Measurements from ENCODE around the gene TCF12.
"Not testable (repeated sequence)": the region's sequence is repeated elsewhere in the genome, so short reads cannot be mapped to it uniquely, and the experiment has no call there.

The TCF12 gene

DNA sequence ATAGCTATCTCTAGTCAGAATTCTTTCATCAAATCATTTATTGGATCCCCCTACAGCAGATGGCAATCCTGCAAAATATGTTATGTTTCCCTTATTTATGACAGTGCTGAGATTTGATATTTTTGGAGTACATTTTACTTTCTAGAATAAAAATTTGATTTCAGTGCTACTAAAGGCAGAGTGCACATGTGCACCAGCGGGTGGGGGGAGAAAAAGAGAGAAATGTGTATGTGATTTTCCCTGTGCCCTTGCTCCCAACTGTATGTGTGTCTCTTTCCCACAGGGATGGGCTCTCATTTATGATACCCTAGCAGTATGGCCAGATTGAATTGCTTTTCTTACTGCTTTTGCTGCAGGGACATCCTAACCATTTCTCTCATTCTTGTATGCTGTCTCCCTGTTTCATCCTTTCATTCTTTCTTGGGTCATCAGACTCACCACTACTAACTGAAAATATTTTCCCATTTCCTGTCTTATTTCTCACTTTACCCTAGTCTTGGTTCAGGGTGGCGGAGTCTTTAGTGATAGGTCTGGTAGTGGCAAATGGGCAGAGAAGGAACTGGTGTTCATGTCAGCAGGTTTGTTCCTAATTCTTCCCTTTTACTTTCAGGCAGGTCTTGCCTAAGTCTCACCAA is 140.7 kb downstream of the TCF12 start:
- no peak for DNase-seq

DNA sequence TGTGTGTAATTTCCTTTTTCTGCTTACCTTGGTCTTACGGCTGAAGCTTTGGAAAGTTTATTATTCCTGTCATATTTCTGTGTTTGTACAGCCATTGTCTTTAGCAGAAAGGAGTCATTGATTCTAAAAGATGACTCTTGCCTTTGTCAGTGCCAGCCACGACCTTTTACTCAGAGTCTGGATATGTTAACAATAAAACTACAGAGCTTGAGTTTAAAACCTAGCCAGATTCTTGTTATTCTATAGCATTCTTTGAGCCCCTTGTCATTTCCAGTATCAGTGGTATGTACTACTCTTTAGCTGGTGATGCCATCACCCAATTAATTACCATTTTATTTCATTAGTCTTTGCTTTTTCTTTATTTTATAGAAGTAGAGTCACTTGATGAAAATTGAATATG is 142.4 kb downstream of the TCF12 start:
- DNase-seq = no peak

DNA sequence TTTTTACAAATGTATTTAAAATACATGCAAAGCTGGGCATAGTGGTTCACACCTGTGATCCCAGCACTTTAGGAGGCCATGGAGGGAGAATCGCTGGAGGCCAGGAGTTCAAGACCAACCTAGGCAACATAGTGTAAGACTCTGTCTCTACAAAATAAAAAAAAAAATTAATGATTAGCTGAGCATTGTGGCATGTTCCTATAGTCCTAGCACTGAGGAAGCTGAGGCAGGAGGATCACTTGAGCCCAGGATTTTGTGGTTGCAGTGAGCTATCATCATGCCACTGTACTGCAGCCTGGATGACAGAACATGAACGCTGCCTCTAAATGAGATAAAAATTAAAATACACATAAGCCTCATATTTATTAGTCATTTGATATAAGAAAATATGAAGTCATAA is 142.8 kb downstream of the TCF12 start:
- no peak for DNase-seq

DNA sequence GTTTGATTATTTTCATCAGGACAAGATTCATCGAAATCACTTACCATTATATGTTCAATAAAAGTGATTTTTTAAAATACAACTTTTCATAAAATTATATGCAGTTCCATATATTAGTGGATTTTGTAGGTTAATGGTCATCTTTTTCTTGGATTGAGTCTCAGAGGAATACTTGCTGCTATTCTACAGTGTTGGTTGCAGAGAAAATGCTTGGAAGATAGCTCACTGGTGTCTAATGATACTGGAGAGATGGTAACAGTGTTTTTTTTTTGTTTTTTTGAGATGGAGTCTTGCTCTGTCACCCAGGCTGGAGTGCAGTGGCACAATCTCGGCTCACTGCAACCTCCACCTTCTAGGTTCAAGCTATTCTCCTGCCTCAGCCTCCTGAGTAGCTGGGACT is 143.3 kb downstream of the TCF12 start:
- no peak for DNase-seq

DNA sequence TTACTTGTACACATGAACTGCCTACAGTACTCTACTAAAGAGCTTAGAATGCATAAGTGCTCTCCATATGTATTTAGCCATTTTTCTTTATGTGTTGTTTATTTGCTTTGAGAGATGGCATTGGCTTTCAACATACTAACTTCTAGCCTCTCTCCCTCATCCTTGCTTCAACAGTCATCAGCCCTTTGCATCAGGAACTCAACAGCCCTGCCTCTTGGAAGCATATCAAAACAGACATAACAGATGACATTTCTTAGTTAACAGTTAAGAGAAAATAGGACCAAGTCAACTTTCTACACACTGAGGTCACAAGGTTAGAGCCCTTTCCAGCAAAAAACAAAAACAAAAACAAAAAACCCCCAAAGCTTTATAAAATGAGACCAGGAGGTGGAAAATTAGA is 145.6 kb downstream of the TCF12 start:
- no peak for DNase-seq

DNA sequence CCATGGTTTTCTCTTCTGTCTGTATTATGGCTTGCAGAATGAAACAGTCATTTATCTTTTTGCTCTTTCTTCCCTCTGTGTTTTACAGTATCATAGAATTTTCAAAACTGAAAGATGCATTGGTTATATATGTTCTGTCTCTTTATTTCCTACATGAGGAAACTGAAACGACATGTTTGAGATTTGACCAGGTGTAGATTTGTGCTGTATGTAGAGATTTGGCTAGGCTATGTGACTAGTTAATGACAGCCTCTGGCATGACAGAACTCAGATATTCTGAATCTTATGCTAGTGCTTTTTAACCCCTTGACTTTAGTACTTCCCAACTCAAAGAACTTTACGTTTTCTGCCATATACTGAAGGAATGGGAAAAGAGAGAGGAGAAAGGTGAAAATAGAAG is 151.0 kb downstream of the TCF12 start:
- DNase-seq = no peak

DNA sequence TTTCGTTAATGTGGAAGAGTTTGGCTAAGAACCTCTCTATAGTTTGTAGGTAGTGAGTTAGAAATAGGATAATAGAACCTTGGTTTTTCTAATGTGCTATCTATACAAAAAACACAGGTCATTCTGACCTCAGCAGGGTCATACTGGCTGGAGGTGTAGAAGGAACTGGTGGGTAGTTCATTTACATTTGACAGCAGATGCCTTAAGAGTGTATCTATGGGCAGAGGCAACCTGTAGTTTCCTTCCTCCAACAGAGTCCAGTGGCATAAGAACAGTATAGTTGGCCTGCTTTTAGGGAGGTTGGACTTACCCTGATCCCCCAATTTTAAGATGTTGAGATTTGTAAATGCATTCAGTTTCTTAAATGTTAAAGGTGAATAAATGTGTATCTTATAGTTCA is 152.2 kb downstream of the TCF12 start:
- DNase-seq = no peak

DNA sequence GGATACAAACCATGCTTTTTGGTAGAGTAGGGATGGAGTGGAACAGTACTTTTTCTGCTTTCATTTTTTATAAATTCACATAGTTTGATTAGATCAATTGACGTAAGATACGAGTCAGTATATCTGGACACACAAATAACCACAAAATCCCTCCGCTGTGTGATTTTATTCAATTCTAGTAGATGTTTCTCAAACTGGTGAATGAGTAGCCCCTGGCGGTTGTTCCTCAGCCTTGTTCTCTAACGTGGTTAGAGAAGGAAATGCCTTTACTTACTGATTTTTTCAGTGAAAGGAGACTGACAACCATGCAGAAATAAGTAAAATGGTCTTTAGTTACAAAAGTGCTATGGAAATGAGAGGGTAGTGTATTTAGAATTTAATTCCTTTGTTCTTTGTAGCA is 161.0 kb downstream of the TCF12 start:
- no peak for DNase-seq

DNA sequence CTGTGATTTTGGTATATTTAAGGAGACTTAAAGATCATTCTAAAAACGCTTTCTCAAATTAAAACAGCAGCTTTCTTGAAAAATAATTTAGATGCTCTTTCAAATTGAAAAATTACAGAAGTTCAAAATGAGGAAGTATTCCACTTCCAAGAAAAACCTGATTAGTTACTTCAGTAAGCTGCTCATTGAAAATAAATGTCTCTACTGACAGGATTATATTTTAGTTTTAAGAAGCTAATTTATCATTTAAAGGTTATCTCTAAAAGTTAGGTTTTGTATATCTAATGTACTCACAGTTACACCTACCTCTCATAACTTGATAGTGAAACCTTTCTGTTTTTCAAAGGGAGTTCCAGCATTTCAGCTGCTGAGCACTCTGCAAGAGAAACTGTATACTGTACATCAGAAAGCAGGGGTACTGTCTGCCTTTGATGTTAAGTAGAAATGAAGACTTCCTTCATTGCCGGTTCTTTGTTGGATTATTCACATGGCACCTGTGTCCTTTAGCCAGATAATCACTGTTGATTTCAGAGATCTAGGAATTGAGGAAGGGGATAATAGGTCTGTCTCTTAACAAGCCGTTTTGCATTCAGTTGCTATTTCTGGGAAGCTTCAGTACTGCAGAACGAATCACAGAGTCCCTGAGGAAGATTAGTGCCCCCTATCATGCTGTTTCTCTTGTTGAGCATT is 161.6 kb downstream of the TCF12 start:
- DNase-seq = no peak

DNA sequence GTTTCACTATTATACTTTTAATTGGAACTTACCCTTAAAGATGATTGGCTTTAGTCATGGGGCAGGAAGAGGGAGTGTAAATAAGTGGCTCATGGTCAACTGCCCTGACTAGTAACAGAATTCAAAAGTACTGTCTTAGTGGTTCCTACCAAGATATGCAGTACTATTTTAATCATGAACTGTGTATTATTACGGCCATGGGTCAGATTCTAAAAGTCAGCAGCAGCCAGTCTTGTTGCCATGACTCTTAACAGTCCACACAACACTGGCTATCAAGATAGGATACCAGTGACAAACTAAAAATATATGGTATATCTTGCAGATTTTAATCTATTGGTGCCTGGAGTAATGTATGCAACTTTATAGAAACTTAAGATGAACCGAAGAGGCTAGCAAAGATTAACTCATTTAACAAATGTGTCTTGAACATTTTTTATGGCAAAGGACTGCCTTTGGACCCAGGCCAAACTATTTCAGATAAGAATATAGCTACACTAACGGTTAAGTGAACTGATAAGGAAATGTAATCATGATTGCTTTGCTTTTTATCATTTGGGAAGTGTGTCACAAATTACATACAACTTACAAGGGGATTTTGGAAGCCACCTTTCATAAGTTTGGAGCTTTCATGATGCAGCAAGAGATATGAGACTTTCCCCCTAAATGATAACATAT is 163.7 kb downstream of the TCF12 start:
- DNase-seq = no peak

DNA sequence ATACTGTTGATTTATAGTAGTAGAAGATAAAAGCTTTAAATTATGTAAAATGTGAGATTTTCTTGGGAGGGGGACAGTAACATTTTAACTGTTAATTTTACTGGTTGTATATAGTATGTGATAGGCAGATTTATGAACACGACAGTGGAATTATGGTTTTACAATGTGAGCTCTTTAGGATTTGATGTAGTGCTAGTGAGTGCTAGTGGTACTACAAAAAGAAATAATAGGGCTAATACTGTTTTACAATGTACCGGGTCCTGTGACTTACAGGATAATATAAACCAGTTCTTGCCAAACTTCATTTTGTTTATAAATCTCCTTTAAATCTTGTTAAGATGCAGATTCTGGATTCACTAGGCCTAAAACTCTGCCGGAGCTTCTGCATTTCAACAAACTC is 165.7 kb downstream of the TCF12 start:
- DNase-seq = no peak

DNA sequence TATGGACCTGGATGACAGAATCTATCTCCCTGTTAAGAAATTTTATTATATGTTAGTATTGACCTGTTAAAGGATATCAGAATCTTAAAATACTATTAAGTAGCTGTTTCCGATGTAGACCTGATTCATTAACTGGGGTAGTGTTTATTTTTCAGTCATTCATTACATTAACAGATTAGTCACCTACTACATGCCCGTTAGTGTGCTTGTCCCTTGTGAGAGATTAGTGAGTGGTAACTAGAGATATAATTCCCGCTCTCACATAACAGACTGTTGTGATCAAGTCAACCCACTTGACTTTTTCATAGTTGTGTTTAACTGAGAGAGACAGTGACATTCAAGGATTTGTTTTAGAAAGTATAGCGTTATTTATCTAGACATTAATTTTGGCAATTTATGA is 166.8 kb downstream of the TCF12 start:
- DNase-seq = no peak

DNA sequence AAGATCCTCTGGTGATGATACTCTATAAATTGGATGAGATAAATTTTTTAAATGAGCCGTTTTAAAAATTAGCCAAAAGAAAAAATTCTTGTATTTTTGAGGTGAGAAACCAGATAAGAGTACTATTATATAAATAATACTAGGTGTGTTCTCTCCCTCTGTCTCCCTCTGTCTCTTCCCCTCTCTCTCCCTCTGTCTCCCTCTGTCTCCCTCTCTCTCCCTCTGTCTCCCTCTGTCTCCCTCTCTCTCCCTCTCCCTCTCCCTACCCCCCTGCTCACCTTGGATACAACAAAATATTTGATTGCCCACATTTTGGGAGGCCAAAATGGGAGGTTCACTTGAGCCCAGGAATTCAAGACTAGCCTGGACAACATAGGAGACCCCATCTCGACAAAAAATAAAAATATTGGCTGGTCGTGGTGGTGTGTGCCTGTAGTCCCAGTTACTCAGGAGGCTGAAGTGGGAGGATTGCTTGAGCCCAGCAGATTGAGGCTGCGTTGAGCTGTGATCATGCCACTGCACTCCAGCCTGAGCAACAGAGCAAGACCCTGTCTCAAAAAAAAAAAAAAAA is 168.5 kb downstream of the TCF12 start:
- no peak for DNase-seq

DNA sequence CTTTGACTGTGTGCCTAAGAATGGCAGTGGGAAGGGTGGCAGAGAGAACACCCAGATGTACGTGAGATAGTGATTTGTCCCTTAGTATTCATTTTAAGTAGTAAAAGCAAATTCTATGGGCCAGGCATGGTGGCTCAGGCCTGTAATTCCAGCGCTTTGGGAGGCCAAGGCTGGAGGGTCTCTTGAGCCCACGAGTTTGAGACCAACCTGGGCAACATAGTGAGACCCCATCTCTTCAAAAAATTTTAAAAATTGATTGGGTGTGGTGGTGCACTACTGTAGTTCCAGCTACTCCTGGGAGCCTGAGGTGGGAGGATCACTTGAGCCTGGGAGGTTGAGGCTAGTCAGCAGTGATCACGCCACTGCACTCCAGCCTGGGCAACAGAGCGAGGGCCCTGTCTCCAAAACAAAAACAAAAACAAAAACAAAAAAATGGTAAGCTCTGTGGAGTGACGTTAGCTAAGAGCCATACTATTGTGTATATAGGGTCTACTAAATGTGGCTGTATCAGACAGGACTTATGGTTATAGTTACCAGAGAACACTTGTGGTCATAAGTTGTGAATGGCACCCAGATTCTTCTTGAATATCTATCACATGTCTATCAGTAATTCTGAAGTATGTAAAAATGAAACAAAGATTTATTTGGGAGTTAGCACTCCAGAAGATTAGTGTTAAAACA is 171.5 kb downstream of the TCF12 start:
- DNase-seq = no peak

DNA sequence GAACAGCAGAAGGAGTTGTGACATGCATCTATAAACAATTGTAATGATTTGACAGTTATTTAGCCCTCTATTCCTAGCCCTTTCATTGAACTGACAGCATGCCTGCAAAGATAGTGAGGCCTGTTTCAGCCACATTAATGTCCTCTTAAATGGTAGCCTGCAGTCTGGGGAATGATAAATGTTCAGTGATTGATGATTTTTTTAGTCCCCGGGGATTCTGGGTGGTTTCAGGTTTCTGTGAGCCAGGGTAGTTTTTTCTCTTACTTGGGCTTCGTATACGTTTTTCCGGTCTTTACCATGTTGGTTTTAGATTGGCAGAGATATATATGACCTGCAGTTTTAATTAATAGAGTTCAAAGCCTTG is 172.0 kb downstream of the TCF12 start:
- DNase-seq = no peak

DNA sequence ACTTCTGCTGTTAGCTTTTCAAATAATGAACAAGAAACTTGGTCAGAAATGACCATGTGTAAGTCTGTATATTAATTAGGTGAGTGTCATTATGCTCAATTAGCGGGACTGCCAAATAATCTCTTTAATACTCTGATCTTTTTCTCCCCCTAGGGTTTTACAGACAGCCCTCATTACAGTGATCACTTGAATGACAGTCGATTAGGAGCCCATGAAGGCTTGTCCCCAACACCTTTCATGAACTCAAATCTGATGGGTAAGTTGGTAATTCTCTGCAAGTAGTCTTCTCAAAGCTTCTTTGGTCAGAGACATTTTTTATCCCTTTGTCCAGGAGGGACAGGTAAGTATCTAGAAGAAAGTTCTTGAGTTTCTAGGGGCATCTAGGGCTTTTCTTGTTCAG is 173.2 kb downstream of the TCF12 start:
- DNase-seq = no peak

DNA sequence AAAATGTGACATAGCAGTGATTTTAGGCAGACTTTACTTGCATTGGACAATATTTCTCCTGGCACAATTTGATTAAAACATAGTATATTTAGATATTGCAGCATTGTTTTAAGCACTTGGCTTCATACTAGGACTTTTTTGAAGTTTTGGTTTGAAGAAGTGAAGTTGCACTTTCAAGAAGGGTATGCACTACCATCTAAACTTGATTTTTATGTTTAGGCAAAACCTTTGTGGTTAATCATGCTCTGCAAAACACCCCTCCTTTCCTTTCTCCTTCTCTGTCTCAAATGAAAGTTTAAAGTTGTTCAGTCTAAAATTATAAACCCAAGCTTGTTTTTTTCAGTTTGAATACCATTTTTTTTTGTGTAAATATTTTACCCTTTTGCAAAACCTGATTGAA is 173.8 kb downstream of the TCF12 start:
- no peak for DNase-seq

DNA sequence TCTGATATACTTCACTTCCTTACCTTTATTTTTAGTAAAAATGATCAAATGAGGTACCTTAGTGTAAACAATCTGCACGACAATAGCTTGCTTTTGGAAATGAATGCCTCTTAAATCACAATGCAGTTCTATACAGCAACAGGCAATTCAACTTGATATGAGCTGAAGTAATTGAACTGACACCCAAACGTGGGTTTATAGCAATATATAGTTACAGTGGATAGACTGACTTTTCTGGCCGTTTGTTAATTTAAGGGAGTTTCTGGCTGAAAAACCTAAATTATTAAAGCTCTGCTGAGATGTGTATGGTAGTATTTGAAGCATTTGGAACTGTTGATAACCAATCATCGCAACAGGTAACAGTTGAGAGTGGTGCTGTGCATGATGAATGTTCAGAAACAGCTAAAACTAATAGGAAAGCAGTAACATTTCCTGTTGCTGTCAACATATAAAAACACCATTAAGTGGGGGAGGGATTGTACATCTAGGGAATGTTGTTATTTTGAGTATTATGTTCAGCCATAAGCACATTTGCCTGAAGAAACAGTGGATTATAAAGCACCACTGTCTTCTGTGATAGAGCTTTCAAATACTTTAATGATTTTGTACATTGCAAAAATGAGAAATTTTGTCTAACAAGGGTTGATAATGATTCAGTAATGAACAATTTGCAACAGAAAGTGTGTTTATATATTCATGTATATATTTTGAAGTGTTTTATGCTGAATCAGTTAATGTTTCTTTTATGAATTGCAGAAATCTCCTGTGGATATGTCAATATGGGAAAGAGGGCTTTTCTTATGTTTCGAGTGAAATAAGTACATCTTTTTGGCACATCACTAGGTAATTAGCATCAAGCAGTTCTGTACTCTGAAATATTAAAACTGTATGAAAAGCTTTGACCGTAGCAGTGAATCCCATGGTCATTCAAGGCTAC is 176.1 kb downstream of the TCF12 start:
- no peak for DNase-seq

DNA sequence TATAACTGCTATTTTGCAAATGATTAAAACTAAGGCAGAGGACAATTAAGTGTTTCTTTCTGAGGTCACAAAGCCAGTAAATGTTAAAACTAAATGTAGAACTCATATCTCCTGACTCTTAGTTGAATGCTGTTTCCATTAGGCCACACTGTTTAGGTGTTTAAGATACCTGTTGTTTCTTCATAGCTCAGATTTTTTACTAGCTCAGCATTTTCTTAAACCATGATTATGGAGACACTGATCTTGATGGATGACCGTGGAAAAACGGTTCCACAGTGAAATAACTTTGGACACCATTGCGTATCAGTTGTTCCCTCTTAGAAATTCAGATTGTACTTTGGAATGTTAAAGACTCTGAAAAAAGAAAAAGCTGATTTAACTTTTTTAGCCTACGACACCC is 177.5 kb downstream of the TCF12 start:
- no peak for DNase-seq

DNA sequence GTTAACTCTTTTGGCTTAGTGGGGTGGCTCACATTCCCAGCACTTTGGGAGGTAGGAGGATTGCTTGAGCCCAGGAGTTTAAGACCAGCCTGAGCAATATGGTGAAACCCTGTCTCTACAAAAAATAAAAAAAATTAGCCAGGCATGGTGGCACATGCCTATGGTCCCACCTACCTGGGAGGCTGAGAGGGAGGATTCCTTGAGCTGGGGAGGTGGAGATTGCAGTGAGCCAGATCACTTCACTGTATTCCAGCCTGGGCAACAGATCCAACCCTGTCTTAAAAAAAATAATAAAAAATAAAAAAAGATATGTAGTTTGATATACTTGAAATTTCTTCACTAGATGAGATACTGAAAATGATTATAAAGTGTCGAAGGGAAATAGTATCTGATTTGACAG is 178.8 kb downstream of the TCF12 start:
- DNase-seq = no peak

DNA sequence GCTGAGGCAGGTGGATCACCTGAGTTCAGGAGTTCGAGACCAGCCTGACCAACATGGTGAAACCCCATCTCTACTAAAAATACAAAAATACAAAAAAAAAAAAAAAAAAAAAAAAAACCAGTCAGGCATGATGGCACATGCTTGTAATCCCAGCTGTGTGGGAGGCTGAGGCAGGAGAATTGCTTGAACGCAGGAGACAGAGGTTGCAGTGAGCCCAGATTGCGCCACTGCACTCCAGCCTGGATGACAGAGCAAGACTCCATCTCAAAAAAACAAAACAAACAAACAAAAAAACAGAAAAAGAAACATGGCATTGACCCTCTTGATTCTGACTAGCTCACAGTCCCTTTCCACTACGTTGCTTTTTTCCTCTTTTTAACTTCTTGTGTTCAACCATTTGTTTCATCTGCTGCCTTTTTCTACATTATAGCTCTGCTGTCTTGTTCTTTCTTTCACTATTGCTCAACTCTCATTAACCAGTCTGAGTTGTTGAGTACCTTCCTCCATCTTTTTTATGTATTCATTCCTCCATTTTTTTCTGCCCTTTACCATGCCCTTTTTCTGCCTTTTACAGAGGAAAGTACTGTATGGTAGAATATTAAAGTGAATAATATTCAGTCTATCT is 179.6 kb downstream of the TCF12 start:
- not testable (repeated sequence) for DNase-seq

DNA sequence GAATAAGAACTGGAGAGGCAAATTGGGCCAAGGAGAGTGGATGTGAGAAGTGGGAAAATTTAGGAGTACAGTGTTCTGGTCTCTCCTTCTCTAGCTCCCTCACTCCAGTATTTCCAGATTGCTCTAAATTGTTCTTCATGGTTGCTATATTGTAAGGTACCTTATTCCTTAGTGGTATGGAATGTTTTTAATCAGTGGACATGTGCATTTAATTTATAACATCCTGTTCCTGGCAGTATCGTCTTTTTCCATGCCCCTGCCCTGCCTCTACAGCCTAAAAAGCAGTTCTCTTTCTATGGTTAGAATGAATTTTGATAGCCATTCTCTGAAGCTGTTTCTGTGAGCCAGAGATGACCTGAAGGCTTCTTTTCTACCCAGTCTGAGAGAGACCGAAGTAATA is 180.5 kb downstream of the TCF12 start:
- DNase-seq = no peak
